Activated CD8-positive, alpha-beta memory T cell treated with anti-CD3 and anti-CD28 coated beads, Interleukin-2, amount 50 U/mL, for 24 hours (primary cell): ENCODE data around the gene RPS27.
"Not testable (repeated sequence)": the region's sequence is repeated elsewhere in the genome, so short reads cannot be mapped to it uniquely, and the experiment has no call there.

Source experiments
- DNase-seq: peaks from one replicate; pipeline ENCODE4 v3.0.0-alpha.2; 2020; ENCODE audit errors: extremely low read depth

RPS27 gene

DNA sequence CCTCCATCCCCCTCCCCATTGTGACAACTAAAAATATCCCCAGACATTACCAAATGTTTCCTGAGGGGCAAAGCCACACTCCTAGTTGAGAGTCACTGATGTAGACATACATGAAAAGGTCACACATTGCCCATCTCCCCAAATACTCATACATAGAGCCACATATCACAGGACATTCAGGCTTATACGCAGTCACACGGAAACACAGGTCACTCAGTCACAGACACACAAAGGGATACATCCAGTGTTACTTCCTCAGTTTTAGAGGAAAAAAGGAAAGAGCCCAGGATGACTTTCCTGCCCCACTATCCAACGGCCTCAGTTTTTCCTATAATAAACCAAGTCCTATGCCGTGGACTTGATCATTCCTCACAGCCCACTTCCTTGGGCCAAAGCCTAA is 29.1 kb upstream of the RPS27 start:
- DNase-seq: no peak

DNA sequence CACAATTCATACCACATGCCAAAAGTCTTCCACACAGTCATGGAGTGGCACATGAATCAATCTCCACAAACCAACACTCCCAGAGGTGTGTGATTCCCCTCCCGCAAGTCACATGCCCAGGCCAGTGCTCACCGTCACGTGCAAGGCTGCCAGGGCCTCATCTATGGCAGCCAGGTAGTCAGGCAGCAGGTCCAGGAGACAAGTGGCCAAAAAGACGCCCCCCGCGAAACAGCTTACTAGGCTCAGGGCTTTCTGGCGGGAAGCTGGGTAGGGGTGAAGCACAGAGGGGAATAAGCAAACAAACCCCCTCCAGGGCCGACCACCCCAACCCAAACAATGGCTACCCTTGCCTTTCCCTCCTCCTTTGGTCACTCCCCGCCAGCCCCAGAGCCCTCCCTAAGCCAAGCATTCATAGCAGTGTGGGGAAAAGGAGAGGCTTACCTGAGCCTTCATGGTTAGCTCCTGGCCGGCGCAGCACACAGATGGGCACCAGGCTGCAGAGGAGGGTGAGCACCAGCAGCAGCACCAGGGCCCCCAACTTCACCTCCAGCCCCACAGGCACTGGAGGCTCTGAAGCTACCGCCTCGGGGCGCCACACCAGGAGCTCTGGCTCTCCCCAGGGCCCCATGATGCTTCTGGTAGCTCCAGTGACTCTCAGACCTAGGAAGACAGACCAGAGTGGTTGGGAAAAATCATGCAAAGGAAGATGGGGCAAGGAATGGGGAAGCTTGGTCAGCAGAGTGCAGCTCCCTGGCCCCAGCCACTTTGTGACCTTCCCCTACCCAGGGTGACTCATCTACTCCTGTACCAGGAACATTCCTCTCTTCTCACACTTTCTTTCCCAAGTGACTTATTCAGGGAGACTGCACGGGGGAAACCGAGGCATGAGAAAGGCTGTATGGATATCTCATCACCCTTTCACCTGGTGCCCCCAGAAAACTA is 28.2 kb upstream of the RPS27 start:
- DNase-seq: no peak

DNA sequence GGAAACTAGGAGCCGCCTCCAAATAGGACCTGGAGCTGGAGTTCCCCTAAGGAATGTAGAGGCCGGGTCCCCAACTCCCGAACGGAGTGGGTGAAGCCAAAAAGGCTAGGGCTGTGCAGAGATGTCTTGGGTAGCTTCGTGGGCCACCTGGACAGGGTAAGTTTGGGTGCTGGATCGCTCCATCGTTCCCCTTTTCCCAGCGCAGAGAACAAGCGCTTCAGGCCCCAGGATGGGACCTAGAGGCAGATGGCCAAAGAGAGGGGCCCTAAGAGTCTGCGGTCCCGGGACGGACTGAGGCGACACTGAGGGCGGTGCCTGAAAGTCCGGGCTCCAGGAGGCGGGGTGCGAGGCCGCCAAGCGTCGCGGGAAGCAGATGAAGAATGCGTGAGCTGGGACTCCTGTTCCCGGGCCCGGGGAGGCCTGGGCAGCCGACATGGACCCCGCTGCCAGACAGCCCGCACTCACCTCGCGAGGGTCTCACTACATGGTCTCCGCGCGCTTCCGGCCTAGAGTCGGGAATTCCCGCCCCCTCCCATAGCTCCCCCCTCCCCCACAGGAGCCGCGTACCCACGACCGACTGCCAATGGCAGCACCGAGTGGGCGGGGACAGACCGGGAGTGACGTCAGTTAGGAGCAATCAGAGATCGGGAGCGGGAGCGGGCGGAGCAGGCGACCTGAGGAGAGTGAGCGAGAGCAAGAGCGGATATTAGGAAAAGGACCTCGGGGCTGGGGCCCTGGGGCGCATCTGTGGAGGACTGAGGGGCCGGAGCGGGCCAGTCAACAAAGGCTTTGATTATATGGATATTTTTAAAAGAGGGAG is 27.3 kb upstream of the RPS27 start, which contains the start of gene SLC39A1:
Gene SLC39A1, minus strand, starts transcription at position 508 of the 820 bp plus-strand sequence. CDS start 822 bp downstream, outside the sequence.
- peak; percentile 93 for DNase-seq

DNA sequence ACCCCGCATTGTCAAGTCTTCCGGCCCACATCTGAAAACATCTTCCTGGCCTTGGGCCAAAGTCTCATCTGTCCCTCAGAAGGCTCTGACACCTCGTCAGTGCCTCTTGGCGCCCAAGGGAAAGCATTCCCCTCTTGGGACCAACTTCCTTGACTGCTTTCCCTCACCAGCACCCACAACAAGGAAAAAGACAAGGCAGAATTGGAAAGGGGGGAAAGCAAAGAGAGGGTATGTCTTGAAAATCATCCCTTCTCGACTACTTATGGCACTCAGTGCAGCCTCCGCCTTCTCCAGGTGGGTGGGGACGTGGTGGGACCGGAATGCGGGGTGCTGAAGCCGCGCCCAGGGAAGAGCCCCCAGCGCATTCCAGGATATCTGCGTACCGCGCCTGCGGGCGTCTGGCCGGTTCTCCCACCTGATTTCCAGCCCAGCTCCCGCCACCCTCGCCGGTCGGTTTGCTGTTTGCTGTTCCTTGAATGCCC is 26.7 kb upstream of the RPS27 start:
- no peak for DNase-seq

DNA sequence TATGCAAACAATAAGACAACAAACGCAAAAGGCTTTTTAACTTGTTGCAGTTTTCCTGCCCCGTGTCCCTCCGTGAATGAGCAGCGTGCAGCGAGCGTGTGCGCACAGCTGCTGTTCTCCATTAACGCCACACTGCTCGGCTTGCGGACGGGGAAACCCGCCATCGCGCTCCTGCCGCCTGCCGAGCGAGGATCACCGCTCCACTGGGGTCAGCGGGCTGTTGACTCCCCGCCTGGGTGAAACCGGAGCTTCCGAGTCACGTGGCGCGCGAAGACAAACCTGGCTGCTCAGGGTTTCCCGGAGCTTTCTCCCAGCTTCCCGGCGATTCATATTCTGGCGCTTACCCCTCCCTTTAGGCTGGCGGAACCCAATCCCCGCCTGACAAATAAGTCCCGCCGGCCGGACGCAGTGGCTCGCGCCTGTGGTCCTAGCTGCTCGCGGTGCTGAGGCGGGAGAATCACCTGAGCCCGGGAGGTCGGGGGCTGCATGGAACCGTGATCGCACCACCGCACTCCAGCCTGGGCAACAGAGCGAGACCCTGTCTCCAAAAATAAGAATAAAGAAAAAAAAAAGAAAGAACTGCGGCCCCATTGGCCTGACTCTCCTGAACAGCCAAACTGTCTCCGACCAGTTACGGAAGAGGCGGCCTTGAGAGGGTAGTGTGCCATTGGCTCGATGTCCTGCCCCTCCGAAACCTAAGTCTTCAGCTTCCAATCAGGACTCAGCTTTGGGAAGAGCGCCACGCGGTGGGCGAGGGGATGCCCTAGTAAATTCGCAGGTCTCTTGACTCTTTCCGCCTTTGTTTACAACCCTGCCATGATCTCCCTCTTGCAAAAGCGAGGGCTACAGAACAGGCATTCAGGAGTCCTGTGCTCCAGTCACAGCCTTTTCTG is 23.2 kb upstream of the RPS27 start, which contains the start of gene CREB3L4:
Gene CREB3L4, plus strand, starts transcription at position 796 of the 893 bp plus-strand sequence. CDS start 624 bp downstream, outside the sequence.
- no peak for DNase-seq

DNA sequence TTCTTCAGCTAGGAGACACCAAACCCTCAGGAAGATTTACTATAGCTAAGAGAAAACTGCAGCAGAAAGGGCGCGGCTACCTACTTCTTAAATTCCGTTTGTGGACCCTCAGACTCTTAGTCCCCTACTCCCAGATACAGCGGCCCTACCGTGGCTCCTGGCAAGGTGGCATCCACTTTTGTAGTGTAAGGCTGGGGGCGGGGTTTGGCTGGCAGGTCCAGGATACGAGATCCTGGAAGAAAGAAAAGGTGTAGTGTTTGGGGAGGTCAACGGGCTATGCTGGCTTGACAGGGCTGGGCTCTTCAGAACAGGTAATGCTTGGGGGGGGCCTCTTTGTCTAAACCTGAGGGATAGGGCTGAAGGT is 22.6 kb upstream of the RPS27 start:
- no peak for DNase-seq

DNA sequence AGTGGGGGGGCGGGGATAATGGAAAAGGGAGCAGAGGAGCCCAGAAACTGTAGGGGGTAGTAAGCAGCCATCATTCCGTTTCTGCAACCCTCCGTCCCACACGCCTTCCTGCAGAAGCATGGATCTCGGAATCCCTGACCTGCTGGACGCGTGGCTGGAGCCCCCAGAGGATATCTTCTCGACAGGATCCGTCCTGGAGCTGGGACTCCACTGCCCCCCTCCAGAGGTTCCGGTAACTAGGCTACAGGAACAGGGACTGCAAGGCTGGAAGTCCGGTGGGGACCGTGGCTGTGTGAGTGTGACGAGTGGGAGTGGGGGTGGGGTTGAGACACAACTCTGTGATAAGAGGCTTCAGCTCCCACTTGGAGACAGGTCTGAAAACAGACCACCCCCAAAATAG is 22.2 kb upstream of the RPS27 start:
- no peak for DNase-seq

DNA sequence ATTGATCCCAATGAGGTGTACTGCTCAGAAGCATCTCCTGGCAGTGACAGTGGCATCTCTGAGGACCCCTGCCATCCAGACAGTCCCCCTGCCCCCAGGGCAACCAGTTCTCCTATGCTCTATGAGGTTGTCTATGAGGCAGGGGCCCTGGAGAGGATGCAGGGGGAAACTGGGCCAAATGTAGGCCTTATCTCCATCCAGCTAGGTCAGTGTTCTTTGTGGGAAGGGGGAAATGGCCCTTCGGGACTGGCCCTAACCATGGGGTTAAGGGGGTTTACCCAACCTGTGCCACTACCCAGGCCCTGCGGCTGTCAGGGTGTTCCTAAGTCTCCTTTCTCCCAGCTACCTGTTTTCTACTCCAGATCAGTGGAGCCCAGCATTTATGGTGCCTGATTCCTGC is 21.6 kb upstream of the RPS27 start:
- DNase-seq: no peak

DNA sequence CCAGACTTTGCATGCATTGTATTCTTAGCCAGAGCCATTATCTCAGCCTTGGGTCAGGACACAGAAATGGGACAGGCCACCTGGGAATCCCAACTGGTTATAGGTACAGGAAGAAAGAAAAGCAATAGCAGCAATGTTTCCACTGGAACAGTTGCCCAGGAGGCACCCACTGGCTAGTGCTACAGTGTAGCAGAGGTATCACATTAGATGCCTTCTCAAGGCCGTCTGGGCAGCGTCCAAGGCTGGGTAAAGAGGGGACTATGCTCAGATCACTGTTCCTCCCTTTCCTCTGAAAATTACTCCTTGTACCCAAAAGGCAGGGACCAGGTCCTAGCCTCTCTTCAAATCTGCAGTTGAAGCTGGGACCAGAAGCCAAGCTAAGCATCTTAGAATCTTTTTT is 20.2 kb upstream of the RPS27 start:
- no peak for DNase-seq

DNA sequence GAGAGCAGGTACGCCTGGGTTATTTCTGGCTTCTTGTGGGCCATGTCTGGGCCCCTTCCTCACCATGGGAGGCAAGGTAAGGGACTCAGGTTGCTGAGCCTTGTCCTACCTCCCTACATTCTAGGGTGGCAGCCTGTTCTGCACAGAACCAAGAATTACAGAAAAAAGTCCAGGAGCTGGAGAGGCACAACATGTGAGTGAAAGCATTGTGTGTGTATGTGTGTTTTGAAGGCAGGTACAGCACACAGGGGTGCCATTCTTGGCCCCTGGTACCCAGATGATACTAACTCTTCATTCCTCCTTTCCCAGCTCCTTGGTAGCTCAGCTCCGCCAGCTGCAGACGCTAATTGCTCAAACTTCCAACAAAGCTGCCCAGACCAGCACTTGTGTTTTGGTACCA is 17.5 kb upstream of the RPS27 start:
- no peak for DNase-seq

DNA sequence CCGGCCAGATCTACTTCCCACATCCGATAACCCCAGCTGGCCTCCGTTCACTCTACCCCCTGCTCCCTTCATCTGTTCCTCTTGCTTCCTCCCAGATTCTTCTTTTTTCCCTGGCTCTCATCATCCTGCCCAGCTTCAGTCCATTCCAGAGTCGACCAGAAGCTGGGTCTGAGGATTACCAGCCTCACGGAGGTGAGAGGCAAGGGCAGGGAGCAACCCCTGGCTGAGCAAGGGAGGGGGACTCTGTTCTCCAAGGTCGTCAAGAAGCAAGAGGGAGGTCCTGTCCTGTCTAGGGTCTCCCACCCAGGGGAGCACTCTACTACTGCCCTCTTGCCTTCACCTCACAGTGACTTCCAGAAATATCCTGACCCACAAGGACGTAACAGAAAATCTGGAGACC is 17.0 kb upstream of the RPS27 start:
- no peak for DNase-seq

DNA sequence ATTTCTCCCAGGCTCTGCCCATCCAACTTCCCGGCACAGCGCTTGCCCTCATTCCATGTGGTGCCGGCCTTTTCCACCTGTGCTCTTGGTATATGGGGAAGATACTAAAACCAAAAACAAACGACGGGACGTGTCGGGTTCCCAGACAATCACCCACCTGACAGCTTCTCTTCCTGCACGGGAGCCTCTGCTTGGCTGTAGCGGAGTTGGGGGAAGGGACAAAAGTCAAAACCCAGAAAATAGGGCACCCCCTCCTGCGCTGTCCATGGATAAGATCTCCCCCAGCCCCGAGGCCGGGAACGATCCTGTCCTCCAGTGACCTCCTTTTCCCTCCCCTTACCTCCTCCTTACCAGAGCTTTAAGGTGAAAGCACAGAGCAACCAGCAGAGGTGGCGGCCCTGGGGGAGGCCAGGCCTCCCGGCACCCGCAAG is 13.7 kb upstream of the RPS27 start:
- no peak for DNase-seq

DNA sequence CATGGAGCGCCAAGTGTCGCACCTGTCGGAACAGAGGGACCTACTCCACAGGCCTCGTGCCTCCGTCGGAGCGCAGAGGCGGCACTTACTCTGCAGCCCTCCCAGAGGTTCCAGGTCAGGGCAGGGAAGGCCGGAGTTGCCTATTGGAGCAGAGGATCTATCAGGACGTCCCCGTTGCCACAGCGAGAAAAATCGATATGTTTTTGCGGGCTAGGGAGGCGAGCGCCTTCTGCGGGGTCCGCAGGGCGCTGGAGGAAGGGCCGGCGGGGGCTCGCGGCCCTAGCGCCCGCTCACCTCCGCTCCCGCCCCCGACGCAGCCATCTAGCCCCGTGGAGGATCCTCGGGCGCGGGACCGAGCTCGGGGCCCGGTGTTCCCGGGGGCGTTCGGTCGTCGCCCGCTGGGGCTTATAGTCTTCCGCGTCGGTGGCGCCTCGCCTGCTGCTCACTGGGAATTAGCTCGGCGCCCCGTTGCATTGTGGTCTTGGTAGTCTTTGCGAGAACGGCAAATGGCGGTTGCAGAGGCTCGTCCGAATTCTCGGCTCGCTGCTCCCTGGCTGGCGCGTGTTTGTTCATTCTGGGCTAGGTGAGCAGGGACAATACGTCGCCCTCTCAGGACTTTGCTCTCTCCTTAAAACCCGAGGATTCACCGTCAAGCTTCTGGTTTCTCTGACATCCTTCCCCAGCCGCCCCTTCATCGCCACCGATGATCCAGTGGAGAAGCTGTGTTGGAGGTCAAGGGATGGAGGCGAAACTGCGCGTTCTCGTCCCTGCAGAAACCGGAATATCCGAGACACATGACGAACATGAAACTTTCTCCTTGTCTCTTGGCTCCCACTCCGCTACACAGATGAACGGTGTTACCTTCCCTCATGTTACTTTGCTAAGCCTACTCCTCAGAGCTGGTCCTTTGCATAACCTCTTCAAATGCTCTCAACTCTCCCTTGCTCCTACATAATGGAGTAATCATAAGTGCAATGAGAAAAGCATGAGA is 13.0 kb upstream of the RPS27 start, which contains the start of gene JTB:
Gene JTB, minus strand, starts transcription at position 425 of the 991 bp plus-strand sequence. Its CDS starts 422 bp downstream, at position 3.
- DNase-seq: peak; percentile 75

DNA sequence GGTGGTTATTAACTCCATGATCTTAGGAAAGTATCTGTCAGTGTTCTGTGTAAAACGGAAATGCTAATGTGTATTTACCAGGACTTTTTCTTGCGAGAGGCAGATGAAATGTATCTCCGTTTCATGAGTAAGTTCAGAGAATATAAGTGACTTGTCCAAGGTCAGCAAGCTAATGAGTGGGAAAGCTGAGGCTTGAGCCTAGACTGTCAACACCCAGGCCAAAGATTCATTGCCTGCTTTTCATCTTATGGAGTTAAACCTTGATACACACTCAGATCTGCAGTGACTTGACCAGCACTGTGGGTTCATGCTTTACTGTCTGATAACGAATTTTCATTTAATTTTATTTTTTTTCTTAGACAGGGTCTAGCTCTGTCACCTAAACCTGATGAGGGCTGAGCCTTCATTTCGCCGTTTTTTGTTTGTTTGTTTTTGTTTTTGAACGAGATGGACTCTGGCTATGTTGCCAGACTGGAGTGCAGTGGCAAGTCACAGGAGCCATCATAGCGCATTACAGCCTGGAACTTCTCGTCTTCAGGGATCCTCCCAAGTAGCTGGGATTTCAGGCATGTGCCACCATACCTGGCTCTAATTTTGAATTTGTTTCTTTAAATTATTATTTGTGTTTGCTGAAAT is 12.2 kb upstream of the RPS27 start:
- no peak for DNase-seq

DNA sequence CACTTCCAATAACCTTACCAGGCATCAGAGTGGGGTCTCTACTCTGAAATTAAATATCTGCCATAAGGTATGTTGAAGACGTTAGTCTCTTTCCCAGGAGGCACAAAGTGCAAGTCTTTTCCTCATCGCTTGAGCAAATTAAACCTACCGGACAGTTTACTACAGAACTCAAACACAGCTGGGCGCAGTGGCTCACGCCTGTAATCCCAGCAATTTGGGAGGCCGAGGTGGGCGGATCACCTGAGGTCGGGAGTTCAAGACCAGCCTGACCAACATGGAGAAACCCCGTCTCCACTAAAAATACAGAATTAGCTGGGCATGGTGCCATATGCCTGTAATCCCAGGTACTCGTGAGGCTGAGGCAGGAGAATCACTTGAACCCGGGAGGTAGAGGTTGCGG is 11.5 kb upstream of the RPS27 start:
- DNase-seq: not testable (repeated sequence)

DNA sequence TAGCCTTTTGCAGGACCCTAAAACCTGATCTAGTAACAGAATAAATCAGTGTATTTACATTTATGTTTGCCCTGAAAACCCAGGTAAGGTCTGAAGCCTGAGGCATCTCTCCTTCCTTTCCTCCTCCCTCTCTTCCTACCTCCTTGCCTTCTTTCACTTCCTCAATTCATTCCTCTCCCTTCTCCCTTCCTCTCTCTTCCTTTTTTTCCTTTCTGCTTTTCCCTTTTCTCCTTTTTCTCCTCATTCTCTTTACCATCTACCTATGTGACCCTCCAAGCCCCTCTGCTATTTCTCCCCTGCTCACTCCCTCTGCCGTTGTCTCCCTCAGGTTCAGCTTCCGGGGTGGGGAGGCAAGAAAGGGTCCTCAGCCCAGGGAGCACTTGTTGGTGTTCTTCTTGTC is 8.8 kb upstream of the RPS27 start:
- not testable (repeated sequence) for DNase-seq

DNA sequence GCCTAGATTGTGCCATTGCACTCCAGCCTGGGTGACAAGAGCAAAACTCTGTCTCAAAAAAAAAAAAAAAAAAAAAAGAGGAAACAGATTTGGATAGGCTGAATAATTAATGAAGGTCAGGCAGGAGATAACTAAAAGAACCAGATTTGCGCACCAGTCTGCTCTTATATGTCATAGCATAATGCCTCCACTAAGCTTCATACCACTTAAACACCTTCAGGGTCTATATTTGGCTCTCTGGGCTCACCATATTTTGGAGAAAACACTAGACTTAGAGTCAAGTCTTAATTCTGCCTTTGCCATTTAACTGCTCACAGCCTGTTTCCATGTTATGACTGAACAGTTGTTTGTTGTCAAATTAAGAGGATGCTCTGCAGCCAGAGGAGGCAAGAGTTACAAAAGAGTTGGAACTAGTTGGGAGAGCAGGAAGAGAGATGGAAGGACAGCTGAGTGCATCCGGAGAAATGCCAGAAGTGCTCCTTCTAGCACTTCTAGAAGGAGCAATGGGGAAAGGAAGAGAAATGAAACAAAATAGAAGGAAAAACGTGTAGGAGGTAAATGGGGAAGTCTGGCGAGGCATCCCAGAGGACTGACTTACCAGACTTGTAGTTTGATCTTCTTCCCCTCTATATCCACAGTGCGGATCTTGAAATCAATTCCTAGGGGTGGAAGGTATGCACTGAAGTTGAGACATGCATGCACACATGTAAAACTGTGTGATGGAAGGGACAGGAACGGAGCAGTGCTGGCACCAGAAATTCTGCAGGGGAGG is 6.3 kb upstream of the RPS27 start:
- no peak for DNase-seq

DNA sequence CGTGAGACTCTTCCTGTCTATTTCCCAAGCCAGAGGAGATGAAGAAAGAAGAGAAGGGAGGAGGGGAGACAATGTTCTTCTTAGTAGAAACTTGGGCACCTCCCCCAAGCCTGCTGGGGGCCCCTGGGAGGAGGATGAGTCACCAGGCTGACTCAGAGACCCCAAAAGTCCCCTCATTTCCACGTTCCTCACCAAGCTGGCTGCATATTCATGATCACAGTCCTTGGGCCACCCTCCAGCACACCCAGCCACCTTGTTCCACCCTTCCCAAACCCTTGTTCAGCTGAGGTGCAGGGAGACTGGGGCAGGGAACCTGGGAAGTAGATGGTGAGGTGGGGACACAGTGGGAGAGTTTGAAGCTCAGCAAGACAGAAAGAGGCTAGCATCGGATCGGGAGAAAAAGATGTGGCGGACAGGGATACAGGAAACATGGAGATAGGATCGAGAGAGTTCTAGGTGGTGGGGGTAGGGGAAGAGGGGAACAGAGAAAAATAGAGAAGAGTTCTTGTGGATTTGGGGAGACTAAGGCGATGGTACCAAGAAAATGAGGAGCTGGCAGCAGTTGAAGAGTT is 5.1 kb upstream of the RPS27 start:
- DNase-seq: no peak
